H1 (cell line): Measurements from ENCODE around the gene MCL1. TPM values are rescaled to one million over a fixed set of nuclear protein-coding genes. Genes with fewer than 3 reads are reported as not detected.

Experiments
- CTCF ChIA-PET: fragments of 300-600 bp; sonication (Branson Sonifier 250); formaldehyde crosslinking; loops from one replicate; lab custom pipeline; 2021; ENCODE audit not compliant: partially characterized antibody; lab: Charles Lee
- POLR2A ChIA-PET: fragments of 300-600 bp; sonication (Branson Sonifier 250); formaldehyde crosslinking; loops from one replicate; lab custom pipeline; 2021; ENCODE audit warnings: inconsistent platforms; ENCODE audit not compliant: partially characterized antibody; lab: Charles Lee
- DNase-seq, 2 experiments: peaks; one replicate each; pipeline versions ENCODE4 v3.0.0 to v3.0.0-alpha.2; 2010 to 2022; ENCODE audit warnings: low spot score in 2 of 2, low read depth in 1 of 2, mixed read lengths in 1 of 2
- FAIRE-seq: peaks from 2 replicates; lab custom pipeline; 2011; peaks lifted over from hg19 to GRCh38; lab: Jason Lieb, UNC
- H2AFZ ChIP-seq: 2 replicates; pipeline ENCODE4 v1.8.1; 2012; ENCODE audit warnings: low read length, inconsistent platforms
- H2AK5ac ChIP-seq: 2 replicates; pipeline ENCODE4 v1.6.1; 2013; ENCODE audit warnings: low read depth, low read length
- H2BK120ac ChIP-seq: replicated peaks from 2 replicates; pipeline ENCODE3; 2013; ENCODE audit warnings: low read depth, low read length, inconsistent platforms
- H2BK12ac ChIP-seq: 2 replicates; pipeline ENCODE4 v1.6.1; 2013; ENCODE audit warnings: low read depth, low read length
- H2BK15ac ChIP-seq: 2 replicates; pipeline ENCODE4 v1.6.1; 2013; ENCODE audit warnings: low read length
- H2BK20ac ChIP-seq: 2 replicates; pipeline ENCODE4 v1.6.1; 2013; ENCODE audit warnings: low read length
- H2BK5ac ChIP-seq: 2 replicates; pipeline ENCODE4 v1.6.1; 2013; ENCODE audit warnings: low read depth, low read length
- H3K14ac ChIP-seq: 2 replicates; pipeline ENCODE4 v1.6.1; 2013; ENCODE audit warnings: inconsistent platforms; ENCODE audit not compliant: insufficient read length
- H3K18ac ChIP-seq: 2 replicates; pipeline ENCODE4 v1.6.1; 2013; ENCODE audit warnings: low read length; ENCODE audit errors: extremely low read depth
- H3K23ac ChIP-seq: 2 replicates; pipeline ENCODE4 v1.6.1; 2013; ENCODE audit warnings: inconsistent platforms; ENCODE audit not compliant: insufficient read length
- H3K23me2 ChIP-seq: 2 replicates; pipeline ENCODE4 v1.6.1; 2013; ENCODE audit warnings: low read depth, low read length
- H3K27ac ChIP-seq: 2 replicates; pipeline ENCODE4 v1.6.1; 2011; ENCODE audit warnings: low read depth, low read length, inconsistent platforms
- H3K27me3 ChIP-seq, 4 experiments: replicated peaks in 1 of 4; 1 replicate in 1 of 4; 2 replicates in 3 of 4; pipeline versions ENCODE4 v1.6.1 to v1.8.1; 2011 to 2013; ENCODE audit warnings: low read length in 3 of 4, mild to moderate bottlenecking in 3 of 4, inconsistent platforms in 2 of 4, mixed read lengths in 2 of 4, moderate library complexity in 1 of 4; ENCODE audit not compliant: control insufficient read depth in 3 of 4, insufficient read depth in 3 of 4; ENCODE audit errors: extremely low read depth in 1 of 4
- H3K36me3 ChIP-seq, 4 experiments: 2 replicates each; pipeline versions ENCODE4 v1.6.1 to v1.8.1; 2011 to 2013; ENCODE audit warnings: mild to moderate bottlenecking in 4 of 4, low read length in 3 of 4, moderate library complexity in 2 of 4, control low read depth in 1 of 4, inconsistent platforms in 1 of 4; ENCODE audit not compliant: insufficient read depth in 4 of 4, control insufficient read depth in 2 of 4
- H3K4ac ChIP-seq: replicated peaks from 2 replicates; pipeline ENCODE3; 2013; ENCODE audit warnings: low read length, low read depth, mixed read lengths, inconsistent platforms; ENCODE audit not compliant: insufficient read length
- H3K4me1 ChIP-seq, 4 experiments: replicated peaks in 1 of 4; 1 replicate in 1 of 4; 2 replicates in 3 of 4; pipeline versions ENCODE4 v1.6.1 to v1.8.1; 2011 to 2013; ENCODE audit warnings: low read length in 3 of 4, inconsistent platforms in 2 of 4, mixed read lengths in 1 of 4; ENCODE audit not compliant: insufficient read depth in 4 of 4, control insufficient read depth in 3 of 4
- H3K4me2 ChIP-seq, 2 experiments: 2 replicates each; pipeline versions ENCODE4 v1.6.1 to v1.8.1; 2011 to 2013; ENCODE audit warnings: low read depth in 2 of 2, low read length in 2 of 2, control low read depth in 1 of 2, inconsistent platforms in 1 of 2, mild to moderate bottlenecking in 1 of 2; ENCODE audit not compliant: insufficient read depth in 1 of 2
- H3K4me3 ChIP-seq, 4 experiments: fragments of 200-600, 300-600 bp in 1 of 4; sonication (generic), shearing (Covaris generic), sonication (Bioruptor Twin) in 1 of 4; 2 replicates each; pipeline versions ENCODE4 v1.5.1 to v1.8.1; 2011 to 2016; ENCODE audit warnings: low read length in 4 of 4, low read depth in 3 of 4, control low read depth in 2 of 4, inconsistent platforms in 2 of 4, mild to moderate bottlenecking in 2 of 4, mixed read lengths in 1 of 4, moderate library complexity in 1 of 4; ENCODE audit not compliant: insufficient read depth in 2 of 4; ENCODE audit errors: extremely low read depth in 1 of 4
- H3K56ac ChIP-seq: replicated peaks from 2 replicates; pipeline ENCODE3; 2013; ENCODE audit warnings: low read depth, mild to moderate bottlenecking, mixed read lengths, low read length, inconsistent platforms; ENCODE audit not compliant: insufficient read length
- H3K79me1 ChIP-seq: 2 replicates; pipeline ENCODE4 v1.6.1; 2013; ENCODE audit warnings: low read depth, low read length, control low read depth
- H3K79me2 ChIP-seq, 2 experiments: 2 replicates each; pipeline versions ENCODE4 v1.6.1 to v1.8.1; 2012 to 2013; ENCODE audit warnings: low read length in 2 of 2, mild to moderate bottlenecking in 2 of 2, inconsistent platforms in 1 of 2; ENCODE audit not compliant: insufficient read depth in 2 of 2, control insufficient read depth in 1 of 2
- H3K9ac ChIP-seq, 4 experiments: replicated peaks in 1 of 4; 1 replicate in 1 of 4; 2 replicates in 3 of 4; pipeline versions ENCODE4 v1.6.1 to v1.8.1; 2011 to 2013; ENCODE audit warnings: low read depth in 3 of 4, low read length in 3 of 4, control low read depth in 2 of 4, mild to moderate bottlenecking in 2 of 4, moderate library complexity in 2 of 4, inconsistent platforms in 1 of 4; ENCODE audit errors: extremely low read depth in 1 of 4
- H3K9me3 ChIP-seq, 2 experiments: 2 replicates each; pipeline versions ENCODE4 v1.6.1 to v1.8.1; 2012 to 2013; ENCODE audit warnings: mild to moderate bottlenecking in 2 of 2, moderate library complexity in 2 of 2, control low read depth in 1 of 2, inconsistent platforms in 1 of 2, low read depth in 1 of 2, low read length in 1 of 2, mixed read lengths in 1 of 2; ENCODE audit not compliant: insufficient read depth in 2 of 2
- H4K20me1 ChIP-seq, 2 experiments: replicated peaks in 1 of 2; 2 replicates each; pipeline versions ENCODE3 to v1.8.1; 2011 to 2013; ENCODE audit warnings: inconsistent platforms in 2 of 2, low read length in 2 of 2, mild to moderate bottlenecking in 1 of 2; ENCODE audit not compliant: insufficient read depth in 2 of 2, control insufficient read depth in 1 of 2
- H4K5ac ChIP-seq: 2 replicates; pipeline ENCODE4 v1.6.1; 2013; ENCODE audit warnings: low read length, low read depth, mixed read lengths, inconsistent platforms; ENCODE audit not compliant: insufficient read length
- H4K8ac ChIP-seq: 2 replicates; pipeline ENCODE4 v1.8.0; 2013; ENCODE audit warnings: mild to moderate bottlenecking, moderate library complexity, low read length, inconsistent platforms; ENCODE audit not compliant: insufficient read depth; ENCODE audit errors: extremely low read depth
- H4K91ac ChIP-seq: replicated peaks from 2 replicates; pipeline ENCODE3; 2013; ENCODE audit warnings: low read length, mixed read lengths, inconsistent platforms; ENCODE audit not compliant: insufficient read length
- ATF3 ChIP-seq: IDR thresholded peaks from 2 replicates; pipeline ENCODE4 v1.6.1; 2011; ENCODE audit warnings: low read depth, mild to moderate bottlenecking, low read length; ENCODE audit not compliant: insufficient read depth
- CHD2 ChIP-seq: IDR thresholded peaks from 2 replicates; pipeline ENCODE4 v1.6.1; 2012; ENCODE audit warnings: low read length, improper control_type of control experiment
- EGR1 ChIP-seq: IDR thresholded peaks from 2 replicates; pipeline ENCODE4 v1.6.1; 2011; ENCODE audit warnings: low read depth, low read length, borderline replicate concordance
- GABPA ChIP-seq: IDR thresholded peaks from 2 replicates; pipeline ENCODE4 v1.6.1; 2011; ENCODE audit warnings: mild to moderate bottlenecking, low read length, moderate library complexity, borderline replicate concordance; ENCODE audit not compliant: insufficient read depth
- HDAC6 ChIP-seq: IDR thresholded peaks from one replicate; pipeline ENCODE4 v1.7.1; 2012; ENCODE audit warnings: low read depth, mild to moderate bottlenecking, inconsistent platforms, low read length, moderate library complexity
- KDM5A ChIP-seq: fragments of 200-600 bp; IDR thresholded peaks from 2 replicates; pipeline ENCODE4 v1.7.1; 2012; ENCODE audit warnings: mild to moderate bottlenecking, low read length, inconsistent platforms, mixed read lengths
- NANOG ChIP-seq: IDR thresholded peaks from 2 replicates; pipeline ENCODE4 v1.6.1; 2011; ENCODE audit warnings: low read length, low read depth, mild to moderate bottlenecking, inconsistent platforms; ENCODE audit not compliant: insufficient read depth, poor library complexity, severe bottlenecking
- RAD21 ChIP-seq, 2 experiments: IDR thresholded peaks in 1 of 2; conservative IDR thresholded peaks in 1 of 2; 2 replicates each; pipeline ENCODE4 v1.6.1; 2011; ENCODE audit warnings: low read depth in 2 of 2, low read length in 2 of 2, improper control_type of control experiment in 1 of 2, inconsistent platforms in 1 of 2, mild to moderate bottlenecking in 1 of 2, moderate library complexity in 1 of 2
- RBBP5 ChIP-seq: IDR thresholded peaks from 2 replicates; pipeline ENCODE4 v1.7.1; 2012; ENCODE audit warnings: low read depth, mild to moderate bottlenecking, inconsistent platforms, low read length, moderate library complexity, borderline replicate concordance
- SAP30 ChIP-seq: fragments of 300-600 bp; sonication (generic); IDR thresholded peaks from 2 replicates; pipeline ENCODE4 v1.7.1; 2012; ENCODE audit warnings: low read length, moderate library complexity, mild to moderate bottlenecking, inconsistent platforms; ENCODE audit not compliant: insufficient read depth, insufficient replicate concordance
- SIX5 ChIP-seq: IDR thresholded peaks from 2 replicates; pipeline ENCODE4 v1.6.1; 2011; ENCODE audit warnings: mild to moderate bottlenecking, low read depth, low read length
- SRF ChIP-seq: IDR thresholded peaks from 2 replicates; pipeline ENCODE4 v1.6.1; 2011; ENCODE audit warnings: mild to moderate bottlenecking, low read depth, low read length, moderate library complexity
- TEAD4 ChIP-seq: IDR thresholded peaks from 2 replicates; pipeline ENCODE4 v1.6.1; 2012; ENCODE audit warnings: low read depth, low read length, inconsistent platforms, mixed read lengths
- WGBS, 2 experiments: shearing (Covaris generic) in 1 of 2; methylation state at CpG; one replicate each; pipeline versions ENCODE4 v1.1.6 to v1.1.7; 2013 to 2015; ENCODE audit warnings: low lambda C conversion rate in 2 of 2, mixed read lengths in 2 of 2, inconsistent platforms in 1 of 2, low coverage in 1 of 2, missing lambda C conversion rate in 1 of 2; ENCODE audit not compliant: insufficient replicate concordance in 2 of 2, insufficient coverage in 1 of 2, insufficient read length in 1 of 2; ENCODE audit errors: extremely low coverage in 1 of 2, missing lambda C conversion rate in 1 of 2; 5-methylcytosine and 5-hydroxymethylcytosine counted together
- polyA plus RNA-seq, 7 experiments: library from polyadenylated mRNA; depleted of rRNA in 3 of 7; stranded (reverse) in 5 of 7; unstranded in 2 of 7; fragments of >200 nt in 5 of 7; fragments of 200-250 nt in 2 of 7; gene quantifications; 1 replicate in 5 of 7; 2 replicates in 1 of 7; 4 replicates in 1 of 7; pipeline versions ENCODE4 v1.2.1 to v1.2.3, GENCODE V29; 2011 to 2013; ENCODE audit warnings: missing spikeins in 2 of 7, mixed read lengths in 2 of 7
- total RNA-seq: library from RNA; stranded (reverse); fragmentation: NEBNext Ultra II Directional; extraction: Animal tissue kit (Norgen Biotek cat#: 25700); gene quantifications from 2 replicates; pipeline ENCODE4 v1.2.1, GENCODE V29; 2021

MCL1 gene
- total and polyA plus RNA-seq, 2 of the 8 experiments (the other 6 are each of a cell fraction or from before 2014, with no cell fraction given), result 61.1 to 218 TPM

DNA sequence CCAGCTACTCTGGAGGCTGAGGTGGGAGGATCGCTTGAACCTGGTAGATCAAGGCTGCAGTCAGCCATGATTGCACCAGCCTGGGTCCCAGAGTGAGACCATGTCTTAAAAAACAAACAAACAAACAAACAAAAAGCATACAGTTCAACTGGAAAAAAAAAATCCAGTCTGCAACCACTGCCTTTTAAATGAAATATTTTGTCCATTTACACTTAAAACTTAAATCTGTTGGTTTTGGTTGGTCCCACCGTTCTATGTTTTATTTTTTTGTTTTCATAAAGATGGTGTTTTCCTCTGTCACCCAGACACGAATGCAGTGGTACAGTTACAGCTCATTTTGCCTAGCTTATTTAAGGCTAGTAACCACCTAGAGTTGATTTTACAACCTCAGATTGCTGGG is 54.1 kb downstream of the MCL1 start:
- Histone ChIP-seq H3K18ac (no peak overlapping the region), H3K9me3 (no peaks in the 10 kb centered on the region), H4K5ac (no peak overlapping the region), H2AFZ (no peak overlapping the region), H3K4ac (no peak overlapping the region), H3K36me3 (no peaks in the 10 kb centered on the region), H2BK12ac (no peak overlapping the region), H3K14ac (no peak overlapping the region), H3K79me1 (no peaks in the 10 kb centered on the region), H3K27me3 (no peaks in the 10 kb centered on the region), H2BK5ac (no peak overlapping the region), H3K23ac (no peak overlapping the region), H3K4me2 (no peak overlapping the region), H3K4me1 (no peaks in the 10 kb centered on the region), H3K79me2 (no peaks in the 10 kb centered on the region), H3K4me3 (no peak overlapping the region), H2BK120ac (no peak overlapping the region), H4K20me1 (no peaks in the 10 kb centered on the region), H2AK5ac (no peak overlapping the region), H2BK15ac (no peak overlapping the region), H3K27ac (no peak overlapping the region), H3K23me2 (no peaks in the 10 kb centered on the region), H2BK20ac (no peak overlapping the region), H4K8ac (no peak overlapping the region), H3K56ac (no peak overlapping the region), H3K9ac (no peak overlapping the region), H4K91ac (no peak overlapping the region)
- CTCF ChIA-PET, result interaction anchor here (0.6 to 22.4 kb wide), 3 partner anchors 7 to 17 kb away, joined by 3 to 253 read pairs (median 253); partner anchors contain the start of genes ECM1 and FALEC
- FAIRE-seq (no peak), DNase-seq (no peak)
- WGBS, 2 experiments, result 87% methylated on average over 3 of the region's 3 CpGs; no CpG with 5 or more reads in 1 of the 2 experiments
- POLR2A ChIA-PET, result interaction anchor here (0.9 to 1.6 kb wide), 2 partner anchors 9 to 225 kb away, joined by 4 to 9 read pairs; no protein-coding TSS in a partner anchor
- no peak for TF ChIP-seq GABPA
- TF ChIP-seq SIX5, result no peak
- TF ChIP-seq ATF3, result no peak
- TF ChIP-seq NANOG, result no peak
- no peak for TF ChIP-seq SAP30
- TF ChIP-seq SRF, result no peak
- no peak for TF ChIP-seq HDAC6
- TF ChIP-seq EGR1, result no peak
- no peak for TF ChIP-seq CHD2
- TF ChIP-seq KDM5A, result no peak
- no peak for TF ChIP-seq RAD21 (IDR thresholded peaks at IDR 0.05 in 1 of 2, conservative IDR thresholded peaks at IDR 0.05 in 1 of 2; ENCODE audit: low read depth in 2 of 2, low read length in 2 of 2)
- no peak for TF ChIP-seq RBBP5
- no peak for TF ChIP-seq TEAD4
